ENCODE results near the gene CDPF1. TPM values are rescaled to one million over a fixed set of nuclear protein-coding genes. Genes with fewer than 3 reads are reported as not detected.
A peak's percentile ranks its signal among the peaks of the same experiment; 100 is the strongest.

The CDPF1 gene
- total and polyA plus RNA-seq, 2 donors (not counting 3 experiments of a cell fraction or from before 2014, with no cell fraction given), result 9.7 to 9.9 TPM

- CTCF ChIA-PET, result interaction anchor here (1.8 kb wide), 1 partner anchor 11 kb away, joined by 11 read pairs; the partner anchor contains the start of gene PKDREJ
- H3K9ac ChIP-seq (replicated peaks; ENCODE audit: extremely low read depth, insufficient read depth, low read length), result no peak overlapping the region
- TSS peak; percentile 41 for BruUV-seq (replicated peaks)
These were observed 1.2 kb upstream of the CDPF1 start for GRCh38 chr22:46251266-46251665.

More at GRCh38 chr22:46251266-46251665, 1.2 kb upstream of the CDPF1 start:
- dilution Hi-C loops (cut with MboI; ENCODE audit: extremely low pct_ligation_motif_present, low sequenced_read_pairs), result no loop called here
- peaks cover 1% of the 10 kb centered on the region for H3K79me2 ChIP-seq (ENCODE audit: control insufficient read depth, insufficient read depth, low read length)
- no peaks in the 10 kb centered on the region for H3K9me1 ChIP-seq (replicated peaks; ENCODE audit: control insufficient read depth, extremely low read depth, insufficient read depth, low read length)
- H4K20me1 ChIP-seq (replicated peaks; ENCODE audit: control insufficient read depth, extremely low read depth, insufficient read depth, low read length), result no peaks in the 10 kb centered on the region
- POLR2A ChIA-PET, result no interaction called here
- FAIRE-seq, result no peak
- H2AFZ ChIP-seq (ENCODE audit: low read depth, low read length), result no peak overlapping the region
- intact Hi-C loops (cut with micrococcal nuclease), result loop anchor here (5.0 kb wide), 1 partner anchor 46 kb away; the partner anchor contains the start of gene GTSE1
- TF ChIP-seq MAX (IDR thresholded peaks at IDR 0.05; ENCODE audit: insufficient read depth, insufficient read length), result no peak
- no peak for TF ChIP-seq GATA2 (IDR thresholded peaks at IDR 0.05; ENCODE audit: insufficient read depth, insufficient read length, low read depth, low read length)
- TF ChIP-seq EZH2 (IDR thresholded peaks at IDR 0.05; ENCODE audit: borderline replicate concordance, low read depth, low read length, severe bottlenecking), result no peak
- TF ChIP-seq JUN (IDR thresholded peaks at IDR 0.05; ENCODE audit: borderline replicate concordance, insufficient read depth, insufficient read length, low read depth), result no peak
- TF ChIP-seq POLR2AphosphoS5 (IDR thresholded peaks at IDR 0.05; ENCODE audit: insufficient read depth, low read depth, low read length), result no peak
- no peak for TF ChIP-seq MYC (IDR thresholded peaks at IDR 0.05; ENCODE audit: low read depth, low read length)
- TF ChIP-seq CTCF (IDR thresholded peaks at IDR 0.05; ENCODE audit: extremely low read depth in 1 of 2, insufficient read depth in 1 of 2, low read depth in 1 of 2, low read length in 2 of 2), result no peak
- TF ChIP-seq FOS (IDR thresholded peaks at IDR 0.05; ENCODE audit: borderline replicate concordance, insufficient read depth, low read length), result no peak
- TF ChIP-seq POLR2A (IDR thresholded peaks at IDR 0.05; ENCODE audit: low read depth, low read length), result no peak
- no peaks in the 10 kb centered on the region for H3K9me3 ChIP-seq (replicated peaks; ENCODE audit: control insufficient read depth, insufficient read depth, low read length)
- H3K36me3 ChIP-seq (ENCODE audit: control insufficient read depth in 2 of 2, extremely low read depth in 1 of 2, insufficient read depth in 2 of 2, low read length in 2 of 2), result no peaks in the 10 kb centered on the region
- H3K27ac ChIP-seq (ENCODE audit: insufficient read depth, low read depth, low read length), result no peak overlapping the region
- H3K4me1 ChIP-seq (ENCODE audit: control insufficient read depth, extremely low read depth, insufficient read depth, low read length), result peaks cover 6% of the 10 kb centered on the region
- no peak for DNase-seq (ENCODE audit: low read depth, low spot score)
- H3K4me2 ChIP-seq (ENCODE audit: insufficient read depth, low read length), result peak overlapping the region; percentile 79
- H3K27me3 ChIP-seq (ENCODE audit: control insufficient read depth in 2 of 2, insufficient read depth in 2 of 2, low read length in 2 of 2), result peaks cover 0 to 2% of the 10 kb centered on the region in 2 experiments
- no peak overlapping the region for H3K4me3 ChIP-seq (replicated peaks in 1 of 3; ENCODE audit: insufficient read depth in 1 of 3, low read depth in 1 of 3, low read length in 3 of 3)

Data from endothelial cell of umbilical vein (primary cell).